ENCODE measurements around the gene PROSER3. TPM values are rescaled to one million over a fixed set of nuclear protein-coding genes. Genes with fewer than 3 reads are reported as not detected.

PROSER3 gene
- total RNA-seq, 2 donors from 2014 or later: 7.3 to 14.2 TPM

GRCh38 chr19:35787227-35787799 is 29.3 kb downstream of the PROSER3 start:
- H3K9me3 ChIP-seq: no peaks in the 10 kb centered on the region
- WGBS, 2 donors: 94 to 100% methylated on average over 3 to 13 of the region's 15 CpGs
- H3K27ac ChIP-seq: no peak overlapping the region
- TF ChIP-seq POLR2A (IDR thresholded peaks at IDR 0.05) (no peak), CTCF (IDR thresholded peaks at IDR 0.05) (no peak)
- no peaks in the 10 kb centered on the region for H3K27me3 ChIP-seq
- DNase-seq (no peak), ATAC-seq (no peak)
- peaks cover 18% of the 10 kb centered on the region for H3K4me1 ChIP-seq
- no peak overlapping the region for H3K4me3 ChIP-seq
- intact Hi-C loops (cut with DNase I): no loop called here
- H3K36me3 ChIP-seq (replicated peaks in 1 of 2; ENCODE audit: insufficient read depth in 1 of 2, low read depth in 2 of 2): no peaks in the 10 kb centered on the region

GRCh38 chr19:35788205-35788960 is 30.4 kb downstream of the PROSER3 start:
- no peaks in the 10 kb centered on the region for H3K27me3 ChIP-seq
- no peak overlapping the region for H3K27ac ChIP-seq
- no peak overlapping the region for H3K4me3 ChIP-seq
- no peaks in the 10 kb centered on the region for H3K9me3 ChIP-seq
- TF ChIP-seq CTCF (IDR thresholded peaks at IDR 0.05) (no peak), POLR2A (IDR thresholded peaks at IDR 0.05) (no peak)
- DNase-seq: no peak
- WGBS, 2 donors: 78 to 81% methylated on average over 8 to 9 of the region's 12 CpGs
- intact Hi-C loops (cut with DNase I): no loop called here
- peaks cover 20% of the 10 kb centered on the region for H3K4me1 ChIP-seq
- no peaks in the 10 kb centered on the region for H3K36me3 ChIP-seq (replicated peaks in 1 of 2; ENCODE audit: insufficient read depth in 1 of 2, low read depth in 2 of 2)
- no peak for ATAC-seq

GRCh38 chr19:35789195-35789977 is 31.4 kb downstream of the PROSER3 start:
- ATAC-seq (no peak), DNase-seq (no peak)
- intact Hi-C loops (cut with DNase I): no loop called here
- Histone ChIP-seq H3K27me3 (no peaks in the 10 kb centered on the region), H3K4me3 (no peak overlapping the region), H3K27ac (no peak overlapping the region), H3K36me3 (replicated peaks in 1 of 2; ENCODE audit: insufficient read depth in 1 of 2, low read depth in 2 of 2) (no peaks in the 10 kb centered on the region), H3K9me3 (no peaks in the 10 kb centered on the region), H3K4me1 (peaks cover 20% of the 10 kb centered on the region)
- 81 to 94% methylated on average over 8 to 11 of the region's 11 CpGs for WGBS, 2 donors
- no peak for TF ChIP-seq POLR2A (IDR thresholded peaks at IDR 0.05)
- TF ChIP-seq CTCF (IDR thresholded peaks at IDR 0.05): no peak

GRCh38 chr19:35789978-35790944 is 32.3 kb downstream of the PROSER3 start:
- Histone ChIP-seq H3K27ac (no peak overlapping the region), H3K4me3 (no peak overlapping the region), H3K9me3 (no peaks in the 10 kb centered on the region), H3K36me3 (replicated peaks in 1 of 2; ENCODE audit: insufficient read depth in 1 of 2, low read depth in 2 of 2) (no peaks in the 10 kb centered on the region), H3K4me1 (peaks cover 20% of the 10 kb centered on the region), H3K27me3 (no peaks in the 10 kb centered on the region)
- ATAC-seq: no peak
- 89% methylated on average over 18 of the region's 19 CpGs; no CpG with 5 or more reads in 1 of the 2 donors for WGBS, 2 donors
- TF ChIP-seq POLR2A (IDR thresholded peaks at IDR 0.05) (no peak), CTCF (IDR thresholded peaks at IDR 0.05) (no peak)
- DNase-seq: no peak
- intact Hi-C loops (cut with DNase I): no loop called here

Data from body of pancreas (tissue), 4 donors.